WTC11 (cell line): Measurements from ENCODE around the gene C9orf40. TPM values are rescaled to one million over a fixed set of nuclear protein-coding genes. Genes with fewer than 3 reads are reported as not detected.

Source experiments
- ATAC-seq: fragments of 200-7000 bp; cut with Tn5 transposase; 2 replicates; pipeline ENCODE4 v1.10.0; 2021; ENCODE audit warnings: mild to moderate bottlenecking, moderate library complexity
- CTCF ChIA-PET: fragments of 300-600 bp; sonication (Branson Sonifier 250); formaldehyde crosslinking; loops from one replicate; lab custom pipeline; 2021; ENCODE audit warnings: antibody characterized with exemption; lab: Charles Lee
- POLR2A ChIA-PET: fragments of 350-600 bp; sonication (Branson Sonifier 250); formaldehyde crosslinking; loops from one replicate; lab custom pipeline; 2021; ENCODE audit warnings: antibody characterized with exemption; lab: Charles Lee
- DNase-seq: peaks from one replicate; pipeline ENCODE4 v3.0.0; 2021; ENCODE audit warnings: low spot score
- H3K27ac Mint-ChIP-seq: 2 replicates; pipeline ENCODE4 v1.8.0; 2021; ENCODE audit warnings: mixed read lengths
- H3K27me3 Mint-ChIP-seq: 2 replicates; pipeline ENCODE4 v1.8.0; 2021; ENCODE audit warnings: low read depth, mild to moderate bottlenecking, moderate library complexity, mixed read lengths
- H3K36me3 Mint-ChIP-seq: 2 replicates; pipeline ENCODE4 v1.8.0; 2021; ENCODE audit warnings: mixed read lengths
- H3K4me1 Mint-ChIP-seq: 2 replicates; pipeline ENCODE4 v1.8.0; 2022; ENCODE audit warnings: mixed read lengths
- H3K4me3 Mint-ChIP-seq: 2 replicates; pipeline ENCODE4 v1.8.0; 2021; ENCODE audit warnings: mild to moderate bottlenecking, moderate library complexity, mixed read lengths
- H3K9me3 Mint-ChIP-seq: 2 replicates; pipeline ENCODE4 v1.8.0; 2021; ENCODE audit warnings: mixed read lengths
- CBFB ChIP-seq: sonication (generic); formaldehyde crosslinking; IDR thresholded peaks from 2 replicates; pipeline ENCODE4 v1.8.1; 2022; ENCODE audit warnings: mild to moderate bottlenecking, low read depth, missing genetic modification reagents
- ERG ChIP-seq: fragments of 250-450 bp; sonication (Bioruptor Pico); IDR thresholded peaks from 2 replicates; pipeline ENCODE4 v1.8.0; 2021; ENCODE audit warnings: mild to moderate bottlenecking
- FOXJ3 ChIP-seq: sonication (generic); formaldehyde crosslinking; IDR thresholded peaks from 2 replicates; pipeline ENCODE4 v1.9.0; 2021; ENCODE audit warnings: missing genetic modification reagents, mild to moderate bottlenecking, borderline replicate concordance
- FOXP1 ChIP-seq: sonication (generic); formaldehyde crosslinking; IDR thresholded peaks from 2 replicates; pipeline ENCODE4 v1.8.0; 2022; ENCODE audit warnings: missing genetic modification reagents, mild to moderate bottlenecking, moderate library complexity, borderline replicate concordance
- GRHL2 ChIP-seq: fragments of 250-450 bp; sonication (Bioruptor Pico); IDR thresholded peaks from 2 replicates; pipeline ENCODE4 v1.8.0; 2022; ENCODE audit warnings: mild to moderate bottlenecking, moderate library complexity; ENCODE audit not compliant: insufficient replicate concordance, severe bottlenecking
- GTF2I ChIP-seq: fragments of 250-450 bp; sonication (Bioruptor Pico); conservative IDR thresholded peaks from 2 replicates; pipeline ENCODE4 v1.4.0; 2021; ENCODE audit warnings: mild to moderate bottlenecking
- HMGA2 ChIP-seq: fragments of 250-450 bp; sonication (Bioruptor Pico); IDR thresholded peaks from 2 replicates; pipeline ENCODE4 v1.4.0; 2021; ENCODE audit warnings: mild to moderate bottlenecking, moderate library complexity
- JAZF1 ChIP-seq: fragments of 250-450 bp; sonication (Bioruptor Pico); IDR thresholded peaks from 2 replicates; pipeline ENCODE4 v1.9.0; 2021; ENCODE audit warnings: moderate library complexity, mild to moderate bottlenecking, inconsistent platforms
- JUN ChIP-seq: sonication (generic); formaldehyde crosslinking; IDR thresholded peaks from 2 replicates; pipeline ENCODE4 v1.8.0; 2023; ENCODE audit warnings: mild to moderate bottlenecking, missing genetic modification reagents
- MXD4 ChIP-seq: fragments of 250-450 bp; sonication (Bioruptor Pico); IDR thresholded peaks from 2 replicates; pipeline ENCODE4 v1.8.0; 2021; ENCODE audit warnings: mild to moderate bottlenecking, moderate library complexity, borderline replicate concordance
- MYBL2 ChIP-seq: sonication (generic); formaldehyde crosslinking; IDR thresholded peaks from 2 replicates; pipeline ENCODE4 v1.8.1; 2023; ENCODE audit warnings: mild to moderate bottlenecking, moderate library complexity, missing genetic modification reagents
- NFATC4 ChIP-seq: fragments of 250-450 bp; sonication (Bioruptor Pico); IDR thresholded peaks from 2 replicates; pipeline ENCODE4 v1.9.0; 2021; ENCODE audit warnings: mild to moderate bottlenecking
- NFYB ChIP-seq: sonication (generic); formaldehyde crosslinking; conservative IDR thresholded peaks from 2 replicates; pipeline ENCODE4 v1.8.0; 2022; ENCODE audit warnings: low read depth, missing genetic modification reagents
- TEAD1 ChIP-seq: sonication (generic); formaldehyde crosslinking; IDR thresholded peaks from 2 replicates; pipeline ENCODE4 v1.8.0; 2022; ENCODE audit warnings: mild to moderate bottlenecking, missing genetic modification reagents
- USF2 ChIP-seq: sonication (generic); formaldehyde crosslinking; IDR thresholded peaks from 2 replicates; pipeline ENCODE4 v1.8.1; 2023; ENCODE audit warnings: mild to moderate bottlenecking, missing genetic modification reagents, moderate library complexity
- ZBTB21 ChIP-seq: sonication (generic); formaldehyde crosslinking; IDR thresholded peaks from 2 replicates; pipeline ENCODE4 v1.8.1; 2023; ENCODE audit warnings: mild to moderate bottlenecking, missing genetic modification reagents, borderline replicate concordance
- ZMAT4 ChIP-seq: fragments of 250-450 bp; sonication (Bioruptor Pico); IDR thresholded peaks from 2 replicates; pipeline ENCODE4 v1.9.0; 2021; ENCODE audit warnings: mild to moderate bottlenecking
- ZNF121 ChIP-seq: sonication (generic); formaldehyde crosslinking; IDR thresholded peaks from 2 replicates; pipeline ENCODE4 v1.8.0; 2023; ENCODE audit warnings: missing genetic modification reagents
- ZNF423 ChIP-seq: fragments of 250-450 bp; sonication (Bioruptor Pico); IDR thresholded peaks from 2 replicates; pipeline ENCODE4 v2.1.2; 2022; ENCODE audit warnings: mild to moderate bottlenecking, moderate library complexity
- ZNF532 ChIP-seq: fragments of 250-450 bp; sonication (Bioruptor Pico); IDR thresholded peaks from 2 replicates; pipeline ENCODE4 v1.9.0; 2021; ENCODE audit warnings: mild to moderate bottlenecking, borderline replicate concordance
- ZNF671 ChIP-seq: fragments of 250-450 bp; sonication (Bioruptor Pico); IDR thresholded peaks from 2 replicates; pipeline ENCODE4 v1.8.0; 2021; ENCODE audit warnings: mild to moderate bottlenecking
- ZSCAN18 ChIP-seq: fragments of 250-450 bp; sonication (Bioruptor Pico); IDR thresholded peaks from 2 replicates; pipeline ENCODE4 v2.1.2; 2022; ENCODE audit warnings: mild to moderate bottlenecking, moderate library complexity
- total RNA-seq: library from RNA; stranded (reverse); gene quantifications from 3 replicates; pipeline ENCODE4 v1.2.3, GENCODE V29; 2021

Gene C9orf40
- total RNA-seq, 1 experiment from 2014 or later: 10.3 TPM

GRCh38 chr9:74949859-74950855 lies 2.6 kb downstream of the C9orf40 start:
- no peak for DNase-seq
- no peak for ATAC-seq
- POLR2A ChIA-PET: no interaction called here
- no peak for TF ChIP-seq MYBL2 (CRISPR knock-in tag)
- no peak for TF ChIP-seq HMGA2
- peak; percentile 93; the same call in 1 of the 2 replicates for TF ChIP-seq ZNF121
- no peak for TF ChIP-seq GRHL2 (CRISPR knock-in tag)
- Mint-ChIP-seq H3K36me3 (peaks cover 3% of the 10 kb centered on the region; the same call in 1 of the 2 replicates), H3K27me3 (no peaks in the 10 kb centered on the region), H3K4me3 (peak overlapping the region; percentile 28), H3K27ac (peak overlapping the region; percentile 31; the same call in 1 of the 2 replicates), H3K4me1 (peaks cover 27% of the 10 kb centered on the region), H3K9me3 (no peaks in the 10 kb centered on the region)
- CTCF ChIA-PET: interaction anchor here (0.6 to 1.4 kb wide), 3 partner anchors 10 to 175 kb away, joined by 3 to 4 read pairs (median 4); partner anchors contain the start of genes NMRK1 and OSTF1

- Mint-ChIP-seq H3K36me3 (peaks cover 3% of the 10 kb centered on the region; the same call in 1 of the 2 replicates), H3K9me3 (no peaks in the 10 kb centered on the region), H3K4me3 (no peak overlapping the region)
- ATAC-seq: no peak
- POLR2A ChIA-PET: no interaction called here
- no peak for TF ChIP-seq ZBTB21
- TF ChIP-seq CBFB (CRISPR knock-in tag): no peak
- TF ChIP-seq MXD4: no peak
- TF ChIP-seq ZNF423 (CRISPR knock-in tag): no peak
- TF ChIP-seq TEAD1: no peak
- TF ChIP-seq USF2 (CRISPR knock-in tag): no peak
- no peak for TF ChIP-seq FOXJ3 (CRISPR knock-in tag)
- TF ChIP-seq NFATC4 (CRISPR knock-in tag): no peak
- no peak for TF ChIP-seq ZNF671 (CRISPR knock-in tag)
- no peak for TF ChIP-seq NFYB (CRISPR knock-in tag)
- TF ChIP-seq GTF2I (CRISPR knock-in tag): no peak
- no peak for TF ChIP-seq ERG (CRISPR knock-in tag)
- TF ChIP-seq JUN (CRISPR knock-in tag): no peak
- no peak for TF ChIP-seq FOXP1 (CRISPR knock-in tag)
- no peak for TF ChIP-seq ZMAT4 (CRISPR knock-in tag)
- TF ChIP-seq ZSCAN18 (CRISPR knock-in tag): no peak
- TF ChIP-seq HMGA2: no peak
- no peak for TF ChIP-seq JAZF1 (CRISPR knock-in tag)
- no peak for TF ChIP-seq ZNF532
- TF ChIP-seq, all 79 proteins: peak for 0
- no peak for DNase-seq
- H3K27me3 Mint-ChIP-seq: no peaks in the 10 kb centered on the region
- CTCF ChIA-PET: no interaction called here
- peak overlapping the region; percentile 21; the same call in 1 of the 2 replicates for H3K27ac Mint-ChIP-seq
- peaks cover 27% of the 10 kb centered on the region for H3K4me1 Mint-ChIP-seq
These were observed 3.8 kb downstream of the C9orf40 start for GRCh38 chr9:74948937-74949336.
